Mucosa of rectum (tissue), 2 donors: ENCODE data around the gene CENPO.

Source experiments
- H3K27ac ChIP-seq, 2 donors: one replicate each; pipeline ENCODE4 v1.7.0; 2013; ENCODE audit warnings: inconsistent platforms in 2 of 2, low read depth in 2 of 2, low read length in 2 of 2
- H3K27me3 ChIP-seq, 2 donors: one replicate each; pipeline ENCODE4 v1.7.0; 2013; ENCODE audit warnings: low read length in 2 of 2; ENCODE audit not compliant: control insufficient read depth in 2 of 2, insufficient read depth in 2 of 2
- H3K36me3 ChIP-seq, 2 donors: one replicate each; pipeline ENCODE4 v1.7.0; 2013; ENCODE audit warnings: low read length in 2 of 2; ENCODE audit not compliant: control insufficient read depth in 2 of 2, insufficient read depth in 2 of 2
- H3K4me1 ChIP-seq, 2 donors: one replicate each; pipeline ENCODE4 v1.7.0; 2013; ENCODE audit warnings: low read length in 2 of 2, mild to moderate bottlenecking in 1 of 2; ENCODE audit not compliant: control insufficient read depth in 2 of 2, insufficient read depth in 2 of 2
- H3K4me3 ChIP-seq, 2 donors: one replicate each; pipeline ENCODE4 v1.7.0; 2013; ENCODE audit warnings: low read length in 2 of 2
- H3K9ac ChIP-seq, 2 donors: one replicate each; pipeline ENCODE4 v1.7.0; 2013; ENCODE audit warnings: low read length in 2 of 2, low read depth in 1 of 2, mild to moderate bottlenecking in 1 of 2
- H3K9me3 ChIP-seq, 2 donors: one replicate each; pipeline ENCODE4 v1.7.0; 2013; ENCODE audit warnings: low read length in 2 of 2; ENCODE audit not compliant: control insufficient read depth in 2 of 2
- donor health status: healthy.
- donor health status: Normal muscosa, but diverticular disease.

Gene CENPO

DNA sequence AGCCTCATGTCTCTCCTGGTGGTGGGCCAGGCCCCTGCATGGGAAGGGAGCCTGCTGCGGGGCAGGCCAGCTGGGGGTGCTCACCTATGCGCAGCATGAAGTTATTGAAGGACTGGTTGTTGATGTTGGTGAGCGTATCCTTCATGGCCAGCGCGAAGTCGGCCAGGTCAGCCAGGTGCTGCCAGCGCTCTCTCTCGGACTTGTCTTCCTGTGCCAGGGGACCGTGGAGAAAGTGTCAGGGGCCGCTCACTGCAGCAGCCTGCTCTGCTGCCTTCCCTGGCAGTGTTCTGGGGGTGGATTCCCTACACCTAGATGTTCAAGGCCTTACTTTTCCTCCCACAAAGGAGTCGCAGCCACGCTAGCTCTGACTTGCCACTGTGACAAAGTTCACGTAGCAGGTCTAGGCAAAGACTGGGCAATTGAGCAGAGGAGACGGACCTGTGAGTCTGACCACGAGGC, 28.2 kb downstream of the CENPO start:
- Histone ChIP-seq H3K9ac (no peak overlapping the region), H3K27me3 (no peaks in the 10 kb centered on the region), H3K9me3 (no peaks in the 10 kb centered on the region), H3K4me3 (no peak overlapping the region), H3K27ac (no peak overlapping the region), H3K36me3 (peaks cover 34 to 41% of the 10 kb centered on the region in 2 donors), H3K4me1 (no peaks in the 10 kb centered on the region)

DNA sequence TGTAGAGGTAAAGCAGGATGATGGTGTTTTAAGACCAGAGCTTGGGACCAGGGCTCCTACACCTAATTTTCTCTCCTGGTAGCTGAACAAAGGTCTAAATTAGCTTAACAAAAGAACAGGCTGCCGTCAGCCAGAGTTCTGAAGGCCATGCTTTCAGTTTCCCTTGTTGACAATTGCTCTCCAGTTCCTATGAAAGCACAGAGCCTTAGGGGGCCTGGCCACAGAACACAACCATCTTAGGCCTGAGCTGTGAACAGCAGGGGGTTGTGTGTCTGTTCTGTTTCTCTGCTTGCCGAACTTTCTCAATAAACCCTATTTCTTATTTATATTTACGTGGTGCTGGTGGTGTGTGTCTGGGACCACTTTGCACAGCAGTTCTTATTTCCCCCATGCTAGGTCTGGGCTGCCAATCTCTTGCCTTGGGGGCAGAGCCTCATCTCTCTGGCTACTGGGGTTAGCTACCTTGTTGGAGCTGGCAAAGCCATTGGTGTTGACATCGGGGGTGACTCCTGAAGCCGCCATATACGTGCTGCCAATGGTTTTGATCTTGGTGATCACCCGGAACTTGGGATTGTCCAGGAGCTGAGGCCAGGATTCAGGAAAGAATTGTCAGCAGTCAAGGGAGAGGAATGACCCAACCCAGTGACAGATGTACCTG, 29.0 kb downstream of the CENPO start:
- H3K36me3 ChIP-seq: peaks cover 30 to 34% of the 10 kb centered on the region in 2 donors
- H3K27ac ChIP-seq: no peak overlapping the region
- no peaks in the 10 kb centered on the region for H3K27me3 ChIP-seq
- no peak overlapping the region for H3K9ac ChIP-seq
- H3K4me3 ChIP-seq: no peak overlapping the region
- peaks cover 0 to 2% of the 10 kb centered on the region in 2 donors for H3K4me1 ChIP-seq
- no peaks in the 10 kb centered on the region for H3K9me3 ChIP-seq

DNA sequence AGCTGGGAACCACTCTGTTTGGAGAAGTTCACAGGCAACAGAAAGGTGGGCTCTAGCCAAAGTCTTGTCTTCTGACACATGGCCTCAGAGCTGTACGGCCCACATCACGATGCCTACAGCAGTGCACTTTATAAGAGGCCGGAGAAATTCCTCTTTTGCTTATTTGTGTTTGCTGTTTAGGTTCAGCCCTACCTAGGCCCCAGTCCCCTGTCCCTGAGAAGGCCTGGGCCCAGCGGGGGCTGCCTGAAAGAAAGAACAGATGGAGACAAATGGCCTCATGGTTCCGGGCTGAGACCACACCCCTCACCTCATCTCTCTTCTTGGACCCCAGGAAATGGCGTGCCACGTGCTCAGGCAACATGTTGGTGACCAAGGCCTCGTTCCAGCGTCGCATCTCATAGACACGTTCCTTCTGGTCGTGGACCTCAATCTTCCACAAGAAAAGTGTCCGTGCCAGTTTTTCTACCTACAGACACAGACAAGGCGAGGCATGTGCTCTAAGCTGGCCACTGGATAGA, 30.9 kb downstream of the CENPO start:
- no peaks in the 10 kb centered on the region for H3K9me3 ChIP-seq
- H3K27me3 ChIP-seq: no peaks in the 10 kb centered on the region
- no peak overlapping the region for H3K9ac ChIP-seq
- no peak overlapping the region for H3K4me3 ChIP-seq
- H3K4me1 ChIP-seq: peaks cover 0 to 5% of the 10 kb centered on the region in 2 donors
- H3K27ac ChIP-seq: no peak overlapping the region
- H3K36me3 ChIP-seq: peaks cover 20 to 30% of the 10 kb centered on the region in 2 donors

- Histone ChIP-seq H3K9ac (no peak overlapping the region), H3K9me3 (no peaks in the 10 kb centered on the region), H3K27ac (no peak overlapping the region), H3K4me3 (no peak overlapping the region), H3K4me1 (peaks cover 0 to 5% of the 10 kb centered on the region in 2 donors), H3K27me3 (no peaks in the 10 kb centered on the region), H3K36me3 (peaks cover 16 to 24% of the 10 kb centered on the region in 2 donors)
These were observed 32.0 kb downstream of the CENPO start for GRCh38 chr2:24824966-24825882.

- H3K4me3 ChIP-seq: no peak overlapping the region
- no peaks in the 10 kb centered on the region for H3K27me3 ChIP-seq
- no peak overlapping the region for H3K9ac ChIP-seq
- peaks cover 0 to 5% of the 10 kb centered on the region in 2 donors for H3K4me1 ChIP-seq
- peaks cover 10 to 15% of the 10 kb centered on the region in 2 donors for H3K36me3 ChIP-seq
- H3K27ac ChIP-seq: no peak overlapping the region
- no peaks in the 10 kb centered on the region for H3K9me3 ChIP-seq
These were observed 32.9 kb downstream of the CENPO start for GRCh38 chr2:24825883-24826772.

GRCh38 chr2:24826773-24827145, 33.5 kb downstream of the CENPO start:
- Histone ChIP-seq H3K9me3 (no peaks in the 10 kb centered on the region), H3K4me1 (peaks cover 0 to 5% of the 10 kb centered on the region in 2 donors), H3K9ac (no peak overlapping the region), H3K27ac (no peak overlapping the region), H3K27me3 (no peaks in the 10 kb centered on the region), H3K36me3 (peaks cover 9 to 12% of the 10 kb centered on the region in 2 donors), H3K4me3 (no peak overlapping the region)

GRCh38 chr2:24827321-24828237, 34.4 kb downstream of the CENPO start:
- Histone ChIP-seq H3K27ac (no peak overlapping the region), H3K9me3 (no peaks in the 10 kb centered on the region), H3K4me1 (peaks cover 0 to 5% of the 10 kb centered on the region in 2 donors), H3K9ac (no peak overlapping the region), H3K4me3 (no peak overlapping the region), H3K36me3 (peaks cover 2 to 4% of the 10 kb centered on the region in 2 donors), H3K27me3 (no peaks in the 10 kb centered on the region)

DNA sequence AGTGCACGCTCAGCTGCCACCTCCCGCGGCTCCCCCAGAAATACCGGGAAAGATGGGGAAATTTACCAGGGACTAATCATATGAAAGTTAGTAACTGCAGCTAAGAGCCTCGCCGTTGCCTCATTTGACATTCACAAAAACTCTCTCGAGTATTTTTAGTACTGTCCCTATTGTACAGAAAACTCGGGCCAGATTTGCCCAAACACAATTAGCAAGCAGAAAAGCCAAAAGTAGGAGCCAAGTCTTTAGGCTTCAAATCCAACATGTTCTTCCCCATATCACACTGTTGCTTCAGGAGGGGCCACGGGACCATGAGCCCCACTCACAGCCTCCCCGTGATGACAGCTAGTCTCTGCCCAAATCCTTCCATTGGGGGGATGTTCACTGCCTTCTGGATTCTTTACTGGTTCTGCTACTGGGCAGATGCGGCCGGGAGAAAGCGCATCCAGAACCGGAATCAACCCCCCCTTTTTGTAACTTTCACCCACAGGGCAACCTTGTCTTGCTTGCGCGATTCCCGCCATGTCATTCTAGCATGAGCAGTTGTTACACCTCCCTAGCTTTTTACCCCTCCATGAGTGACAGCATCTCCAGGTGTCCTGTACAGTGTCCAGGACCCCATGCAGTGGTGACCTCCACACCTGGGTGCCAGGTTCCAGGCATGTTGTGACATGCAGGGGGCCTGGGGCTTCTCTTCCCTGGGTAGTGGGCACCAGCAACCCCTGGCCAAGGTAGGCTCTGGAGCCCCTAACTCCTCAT, 35.2 kb downstream of the CENPO start:
- Histone ChIP-seq H3K9me3 (no peaks in the 10 kb centered on the region), H3K4me1 (peaks cover 0 to 5% of the 10 kb centered on the region in 2 donors), H3K27me3 (no peaks in the 10 kb centered on the region), H3K27ac (no peak overlapping the region), H3K4me3 (no peak overlapping the region), H3K9ac (no peak overlapping the region), H3K36me3 (peaks cover 2 to 4% of the 10 kb centered on the region in 2 donors)
